Activated CD8-positive, alpha-beta memory T cell treated with anti-CD3 and anti-CD28 coated beads for 4 hours (primary cell): ENCODE data around the gene XPC.
A peak's percentile ranks its signal among the peaks of the same experiment; 100 is the strongest.

ENCODE experiments used
- DNase-seq, 2 donors: peaks; one replicate each; pipeline ENCODE4 v3.0.0-alpha.2; 2020; ENCODE audit warnings: low read depth in 2 of 2

XPC gene

GRCh38 chr3:14208168-14208567 lies 29.8 kb upstream of the XPC start:
- no peak for DNase-seq

GRCh38 chr3:14206548-14207177 lies 28.3 kb upstream of the XPC start:
- no peak for DNase-seq

- no peak for DNase-seq
These were observed 26.3 kb upstream of the XPC start for GRCh38 chr3:14204515-14205284.

GRCh38 chr3:14203521-14204079 lies 25.2 kb upstream of the XPC start:
- DNase-seq, result peak in 1 of 2 donors; percentile 7

GRCh38 chr3:14202874-14203520 lies 24.6 kb upstream of the XPC start:
- no peak for DNase-seq

- DNase-seq, result no peak
These were observed 23.7 kb upstream of the XPC start for GRCh38 chr3:14201940-14202684.

GRCh38 chr3:14200841-14201240 lies 22.4 kb upstream of the XPC start:
- DNase-seq, result no peak

- no peak for DNase-seq
These were observed 21.9 kb upstream of the XPC start for GRCh38 chr3:14200276-14200675.

- DNase-seq, result no peak
These were observed 21.2 kb upstream of the XPC start for GRCh38 chr3:14199641-14200040.

GRCh38 chr3:14194865-14195264 lies 16.5 kb upstream of the XPC start:
- DNase-seq, result no peak

GRCh38 chr3:14188041-14188754 lies 9.8 kb upstream of the XPC start:
- DNase-seq, result no peak

GRCh38 chr3:14186854-14187458 lies 8.6 kb upstream of the XPC start:
- DNase-seq, result no peak

GRCh38 chr3:14183015-14183577 lies 4.7 kb upstream of the XPC start:
- DNase-seq, result no peak

- DNase-seq, result no peak
These were observed 2.9 kb upstream of the XPC start for GRCh38 chr3:14181253-14181652.

- DNase-seq, result no peak
These were observed 1.4 kb upstream of the XPC start for GRCh38 chr3:14179795-14180194.

GRCh38 chr3:14179114-14179465 lies 689 bp upstream of the XPC start:
- no peak for DNase-seq

- DNase-seq, result no peak
These were observed 688 bp downstream of the XPC start for GRCh38 chr3:14177580-14178246.

- peak in 1 of 2 donors; percentile 26 for DNase-seq
These were observed 2.9 kb downstream of the XPC start for GRCh38 chr3:14175383-14176037.

- DNase-seq, result no peak
These were observed 3.9 kb downstream of the XPC start for GRCh38 chr3:14174483-14174882.

- no peak for DNase-seq
These were observed 5.9 kb downstream of the XPC start for GRCh38 chr3:14172496-14172895.
